Neural progenitor cell (in vitro differentiated cells): ENCODE results near the gene PTPN4. TPM values are rescaled to one million over a fixed set of nuclear protein-coding genes. Genes with fewer than 3 reads are reported as not detected.

Experiments
- DNase-seq: peaks from one replicate; pipeline ENCODE4 v3.0.0-alpha.2; 2016; ENCODE audit warnings: low spot score
- H2AFZ ChIP-seq: fragments of 200-600 bp; sonication (generic); replicated peaks from 2 replicates; pipeline ENCODE4 v1.6.1; 2016; ENCODE audit warnings: antibody characterized with exemption
- H3F3A ChIP-seq: fragments of 200-600 bp; sonication (generic); 2 replicates; pipeline ENCODE4 v1.6.1; 2016; ENCODE audit warnings: antibody characterized with exemption, low read depth
- H3K27ac ChIP-seq: fragments of 200-600 bp; sonication (generic); 2 replicates; pipeline ENCODE4 v1.5.1; 2016; ENCODE audit warnings: mild to moderate bottlenecking
- H3K27me3 ChIP-seq: fragments of 200-600 bp; sonication (generic); 2 replicates; pipeline ENCODE4 v1.6.1; 2016; ENCODE audit warnings: mild to moderate bottlenecking, moderate library complexity
- H3K36me3 ChIP-seq: fragments of 200-600 bp; sonication (generic); 2 replicates; pipeline ENCODE4 v1.5.1; 2016
- H3K4me1 ChIP-seq: fragments of 200-600 bp; sonication (generic); 2 replicates; pipeline ENCODE4 v1.6.1; 2016; ENCODE audit warnings: mixed run types
- H3K4me2 ChIP-seq: fragments of 200-600 bp; sonication (generic); 2 replicates; pipeline ENCODE4 v1.6.1; 2016
- H3K4me3 ChIP-seq: fragments of 200-600 bp; sonication (generic); 2 replicates; pipeline ENCODE4 v1.5.1; 2016
- H3K79me2 ChIP-seq: fragments of 200-600 bp; sonication (generic); 2 replicates; pipeline ENCODE4 v1.6.1; 2016; ENCODE audit warnings: low read depth
- H3K9ac ChIP-seq: fragments of 200-600 bp; sonication (generic); 2 replicates; pipeline ENCODE4 v1.6.1; 2016
- H3K9me3 ChIP-seq: fragments of 200-600 bp; sonication (generic); 2 replicates; pipeline ENCODE4 v1.5.1; 2016; ENCODE audit warnings: low read depth
- H4K20me1 ChIP-seq: fragments of 200-600 bp; sonication (generic); 2 replicates; pipeline ENCODE4 v1.6.1; 2016; ENCODE audit warnings: low read depth
- H3K27ac Mint-ChIP-seq: 3 replicates; pipeline ENCODE4 v1.8.0; 2021; ENCODE audit warnings: mixed read lengths
- H3K27me3 Mint-ChIP-seq: 2 replicates; pipeline ENCODE4 v1.8.0; 2022; ENCODE audit warnings: low read depth, mild to moderate bottlenecking, inconsistent platforms, moderate library complexity, mixed read lengths; ENCODE audit not compliant: insufficient read depth
- H3K36me3 Mint-ChIP-seq: 3 replicates; pipeline ENCODE4 v1.8.0; 2021; ENCODE audit warnings: mixed read lengths
- H3K4me1 Mint-ChIP-seq: 3 replicates; pipeline ENCODE4 v1.8.0; 2021; ENCODE audit warnings: mixed read lengths
- H3K4me3 Mint-ChIP-seq: 3 replicates; pipeline ENCODE4 v1.8.0; 2021; ENCODE audit warnings: mild to moderate bottlenecking, moderate library complexity, mixed read lengths
- H3K9me3 Mint-ChIP-seq: 3 replicates; pipeline ENCODE4 v1.8.0; 2020; ENCODE audit warnings: mixed read lengths
- CTCF ChIP-seq: fragments of 200-600 bp; sonication (generic); IDR thresholded peaks from 2 replicates; pipeline ENCODE4 v1.5.1; 2017; ENCODE audit warnings: antibody characterized with exemption, mild to moderate bottlenecking
- EZH2 ChIP-seq: fragments of 200-600 bp; sonication (generic); IDR thresholded peaks from 2 replicates; pipeline ENCODE4 v1.6.1; 2017; ENCODE audit warnings: antibody characterized with exemption, mild to moderate bottlenecking, moderate library complexity
- EZH2phosphoT487 ChIP-seq: fragments of 200-600 bp; sonication (generic); IDR thresholded peaks from 2 replicates; pipeline ENCODE4 v1.6.1; 2017; ENCODE audit warnings: antibody characterized with exemption
- total RNA-seq: library from RNA; depleted of rRNA; stranded (reverse); fragments of >200 nt; gene quantifications from 2 replicates; pipeline ENCODE4 v1.2.3, GENCODE V29; 2015; ENCODE audit warnings: low replicate concordance

Gene PTPN4
- total RNA-seq, 1 donor from 2014 or later: 51.8 TPM

GRCh38 chr2:120004254-120004653, 244.5 kb downstream of the PTPN4 start:
- Mint-ChIP-seq H3K27me3 (peaks cover 2% of the 10 kb centered on the region), H3K36me3 (no peaks in the 10 kb centered on the region), H3K27ac (no peak overlapping the region), H3K9me3 (peaks cover 2% of the 10 kb centered on the region), H3K4me1 (peaks cover 25% of the 10 kb centered on the region), H3K4me3 (no peak overlapping the region)
- Histone ChIP-seq H3K9me3 (no peaks in the 10 kb centered on the region), H3F3A (peaks cover 10% of the 10 kb centered on the region), H3K36me3 (no peaks in the 10 kb centered on the region), H3K4me3 (no peak overlapping the region), H3K27me3 (no peaks in the 10 kb centered on the region), H4K20me1 (no peaks in the 10 kb centered on the region), H3K9ac (no peak overlapping the region), H3K79me2 (no peaks in the 10 kb centered on the region), H3K4me1 (peaks cover 17% of the 10 kb centered on the region), H3K4me2 (no peak overlapping the region), H3K27ac (no peak overlapping the region), H2AFZ (no peak overlapping the region)
- no peak for DNase-seq
- TF ChIP-seq EZH2phosphoT487 (no peak), EZH2 (no peak), CTCF (no peak)

GRCh38 chr2:120005834-120006521, 246.3 kb downstream of the PTPN4 start:
- Histone ChIP-seq H3K27ac (no peak overlapping the region), H3K36me3 (no peaks in the 10 kb centered on the region), H3K9me3 (no peaks in the 10 kb centered on the region), H3K4me2 (no peak overlapping the region), H4K20me1 (no peaks in the 10 kb centered on the region), H3K4me3 (no peak overlapping the region), H3K27me3 (no peaks in the 10 kb centered on the region), H3K9ac (no peak overlapping the region), H2AFZ (no peak overlapping the region), H3F3A (peaks cover 10% of the 10 kb centered on the region), H3K79me2 (no peaks in the 10 kb centered on the region), H3K4me1 (peaks cover 17% of the 10 kb centered on the region)
- Mint-ChIP-seq H3K9me3 (peaks cover 2% of the 10 kb centered on the region), H3K36me3 (no peaks in the 10 kb centered on the region), H3K27me3 (peaks cover 5% of the 10 kb centered on the region), H3K4me3 (no peak overlapping the region), H3K4me1 (peaks cover 25% of the 10 kb centered on the region), H3K27ac (no peak overlapping the region)
- DNase-seq: no peak
- TF ChIP-seq CTCF (no peak), EZH2 (no peak), EZH2phosphoT487 (no peak)

GRCh38 chr2:120007851-120008250, 248.1 kb downstream of the PTPN4 start:
- H4K20me1 ChIP-seq: no peaks in the 10 kb centered on the region
- H2AFZ ChIP-seq: peak overlapping the region; percentile 57
- H3K4me1 ChIP-seq: peaks cover 13% of the 10 kb centered on the region
- Mint-ChIP-seq H3K27me3 (peaks cover 10% of the 10 kb centered on the region), H3K4me1 (peaks cover 28% of the 10 kb centered on the region), H3K36me3 (peaks cover 1% of the 10 kb centered on the region), H3K4me3 (no peak overlapping the region), H3K9me3 (peaks cover 2% of the 10 kb centered on the region), H3K27ac (peak overlapping the region; percentile 78)
- DNase-seq: peak; percentile 64
- H3K4me2 ChIP-seq: peak overlapping the region; percentile 12
- H3K9me3 ChIP-seq: no peaks in the 10 kb centered on the region
- peak overlapping the region; percentile 71 for H3K27ac ChIP-seq
- H3K9ac ChIP-seq: no peak overlapping the region
- no peaks in the 10 kb centered on the region for H3K79me2 ChIP-seq
- no peak for TF ChIP-seq CTCF
- TF ChIP-seq EZH2phosphoT487: no peak
- TF ChIP-seq EZH2: no peak
- H3K4me3 ChIP-seq: no peak overlapping the region
- peaks cover 17% of the 10 kb centered on the region for H3F3A ChIP-seq
- no peaks in the 10 kb centered on the region for H3K36me3 ChIP-seq
- peaks cover 6% of the 10 kb centered on the region for H3K27me3 ChIP-seq
